Activated T-helper 1 cell treated with anti-CD3 and anti-CD28 coated beads, Interleukin-12 subunit alpha, Interleukin-12 subunit beta, Interleukin-2, Interleukin-4 antibody, amounts not matched to agents 30 ng/mL and 10 ng/mL and 1 ng/mL, durations not matched to agents 14 hours and 24 hours and 36 hours (primary cell): ENCODE results near the gene EGR2. TPM values are rescaled to one million over a fixed set of nuclear protein-coding genes. Genes with fewer than 3 reads are reported as not detected.
A peak's percentile ranks its signal among the peaks of the same experiment; 100 is the strongest.

ENCODE experiments used
- DNase-seq: peaks from one replicate; pipeline ENCODE4 v3.0.0; 2021; ENCODE audit warnings: low spot score
- H3K27ac Mint-ChIP-seq: one replicate; pipeline ENCODE4 v1.8.0; 2021; ENCODE audit warnings: mild to moderate bottlenecking, mixed read lengths
- H3K27me3 Mint-ChIP-seq: one replicate; pipeline ENCODE4 v1.8.0; 2022; ENCODE audit warnings: mild to moderate bottlenecking, moderate library complexity, mixed read lengths; ENCODE audit not compliant: insufficient read depth
- H3K36me3 Mint-ChIP-seq: one replicate; pipeline ENCODE4 v1.8.0; 2021; ENCODE audit warnings: low read depth, mixed read lengths
- H3K4me1 Mint-ChIP-seq: one replicate; pipeline ENCODE4 v1.8.0; 2021; ENCODE audit warnings: low read depth, mixed read lengths
- H3K4me3 Mint-ChIP-seq: one replicate; pipeline ENCODE4 v1.8.0; 2021; ENCODE audit warnings: mild to moderate bottlenecking, moderate library complexity, mixed read lengths
- H3K9me3 Mint-ChIP-seq: one replicate; pipeline ENCODE4 v1.8.0; 2021; ENCODE audit warnings: mixed read lengths
- intact Hi-C: fragments of 100-400 bp; cut with micrococcal nuclease; formaldehyde crosslinking; loops from one replicate; pipeline ENCODE4 v1.15.1; 2024
- total RNA-seq: library from RNA; stranded (reverse); gene quantifications from 2 replicates; pipeline ENCODE4 v1.2.3, GENCODE V29; 2022

Gene EGR2
- 268 and 282 TPM in 2 replicates for total RNA-seq

- DNase-seq: peak; percentile 94
- intact Hi-C loops: loop anchor here (1.0 to 10.0 kb wide), 20 partner anchors 12 to 912 kb away; partner anchors contain the start of genes ADO, ARID5B, NRBF2 and REEP3
- H3K27me3 Mint-ChIP-seq: peaks cover 38% of the 10 kb centered on the region
- H3K36me3 Mint-ChIP-seq: peaks cover 43% of the 10 kb centered on the region
- peaks cover 58% of the 10 kb centered on the region for H3K4me1 Mint-ChIP-seq
- peak within 1 kb of the TSS; percentile 98 for H3K27ac Mint-ChIP-seq
- H3K9me3 Mint-ChIP-seq: no peaks in the 10 kb centered on the region
- peak within 1 kb of the TSS; percentile 98 for H3K4me3 Mint-ChIP-seq
Measured at GRCh38 chr10:62816331-62817120, at the start of gene EGR2. Gene EGR2 (minus strand): TSS chr10:62816366. CDS start chr10:62816029, 337 bp downstream.

- Mint-ChIP-seq H3K4me1 (peaks cover 35% of the 10 kb centered on the region), H3K36me3 (peaks cover 4% of the 10 kb centered on the region), H3K9me3 (no peaks in the 10 kb centered on the region), H3K27me3 (peaks cover 9% of the 10 kb centered on the region), H3K27ac (no peak overlapping the region), H3K4me3 (no peak overlapping the region)
- intact Hi-C loops: no loop called here
- no peak for DNase-seq
Measured at GRCh38 chr10:62862447-62862846, 46.3 kb upstream of the EGR2 start.

GRCh38 chr10:62861507-62861906, 45.3 kb upstream of the EGR2 start:
- Mint-ChIP-seq H3K4me1 (peaks cover 45% of the 10 kb centered on the region), H3K4me3 (no peak overlapping the region), H3K9me3 (no peaks in the 10 kb centered on the region), H3K27me3 (peaks cover 6% of the 10 kb centered on the region), H3K36me3 (peaks cover 4% of the 10 kb centered on the region), H3K27ac (no peak overlapping the region)
- no peak for DNase-seq
- intact Hi-C loops: no loop called here

- no peak overlapping the region for H3K4me3 Mint-ChIP-seq
- H3K9me3 Mint-ChIP-seq: no peaks in the 10 kb centered on the region
- intact Hi-C loops: no loop called here
- H3K27ac Mint-ChIP-seq: no peak overlapping the region
- H3K4me1 Mint-ChIP-seq: peaks cover 50% of the 10 kb centered on the region
- H3K27me3 Mint-ChIP-seq: peaks cover 6% of the 10 kb centered on the region
- DNase-seq: no peak
- peaks cover 4% of the 10 kb centered on the region for H3K36me3 Mint-ChIP-seq
Measured at GRCh38 chr10:62860946-62861345, 44.8 kb upstream of the EGR2 start.

GRCh38 chr10:62858364-62858763, 42.2 kb upstream of the EGR2 start:
- Mint-ChIP-seq H3K36me3 (peaks cover 5% of the 10 kb centered on the region), H3K4me3 (no peak overlapping the region), H3K4me1 (peaks cover 60% of the 10 kb centered on the region), H3K27me3 (peaks cover 6% of the 10 kb centered on the region), H3K9me3 (no peaks in the 10 kb centered on the region), H3K27ac (no peak overlapping the region)
- intact Hi-C loops: loop anchor here (5.0 to 10.0 kb wide), 3 partner anchors 424 to 814 kb away; no protein-coding TSS in a partner anchor
- no peak for DNase-seq

- Mint-ChIP-seq H3K4me1 (peaks cover 69% of the 10 kb centered on the region), H3K27me3 (peaks cover 2% of the 10 kb centered on the region), H3K4me3 (no peak overlapping the region), H3K36me3 (peaks cover 1% of the 10 kb centered on the region), H3K9me3 (peaks cover 3% of the 10 kb centered on the region), H3K27ac (peak overlapping the region; percentile 89)
- intact Hi-C loops: loop anchor here (1.0 to 10.0 kb wide), 19 partner anchors 15 to 913 kb away; partner anchors contain the start of genes EGR2 and NRBF2
- DNase-seq: no peak
Measured at GRCh38 chr10:62856021-62856420, 39.9 kb upstream of the EGR2 start.

- intact Hi-C loops: loop anchor here (1.0 to 10.0 kb wide), 7 partner anchors 42 to 853 kb away; no protein-coding TSS in a partner anchor
- Mint-ChIP-seq H3K36me3 (peaks cover 4% of the 10 kb centered on the region), H3K9me3 (peaks cover 11% of the 10 kb centered on the region), H3K4me3 (peak overlapping the region; percentile 58), H3K27ac (peak overlapping the region; percentile 92), H3K27me3 (peaks cover 5% of the 10 kb centered on the region), H3K4me1 (peaks cover 63% of the 10 kb centered on the region)
- peak; percentile 45 for DNase-seq
Measured at GRCh38 chr10:62853710-62854109, 37.5 kb upstream of the EGR2 start.

GRCh38 chr10:62852961-62853702, 37.0 kb upstream of the EGR2 start:
- Mint-ChIP-seq H3K4me3 (peak overlapping the region; percentile 58), H3K9me3 (peaks cover 17% of the 10 kb centered on the region), H3K27me3 (peaks cover 5% of the 10 kb centered on the region), H3K4me1 (peaks cover 63% of the 10 kb centered on the region), H3K36me3 (peaks cover 5% of the 10 kb centered on the region), H3K27ac (peak overlapping the region; percentile 92)
- intact Hi-C loops: loop anchor here (1.0 to 10.0 kb wide), 7 partner anchors 42 to 854 kb away; no protein-coding TSS in a partner anchor
- DNase-seq: peak; percentile 31

GRCh38 chr10:62851442-62851841, 35.3 kb upstream of the EGR2 start:
- intact Hi-C loops: loop anchor here (1.0 to 10.0 kb wide), 3 partner anchors 306 to 807 kb away; no protein-coding TSS in a partner anchor
- H3K27ac Mint-ChIP-seq: peak overlapping the region; percentile 9
- H3K9me3 Mint-ChIP-seq: peaks cover 34% of the 10 kb centered on the region
- no peak overlapping the region for H3K4me3 Mint-ChIP-seq
- H3K36me3 Mint-ChIP-seq: peaks cover 9% of the 10 kb centered on the region
- no peak for DNase-seq
- H3K27me3 Mint-ChIP-seq: peaks cover 5% of the 10 kb centered on the region
- peaks cover 51% of the 10 kb centered on the region for H3K4me1 Mint-ChIP-seq

- no peak for DNase-seq
Measured at GRCh38 chr10:62850646-62851045, 34.5 kb upstream of the EGR2 start.

GRCh38 chr10:62847433-62847832, 31.3 kb upstream of the EGR2 start:
- H3K4me1 Mint-ChIP-seq: peaks cover 41% of the 10 kb centered on the region
- DNase-seq: no peak
- H3K4me3 Mint-ChIP-seq: no peak overlapping the region
- intact Hi-C loops: no loop called here
- peaks cover 10% of the 10 kb centered on the region for H3K27me3 Mint-ChIP-seq
- no peak overlapping the region for H3K27ac Mint-ChIP-seq
- peaks cover 40% of the 10 kb centered on the region for H3K9me3 Mint-ChIP-seq
- peaks cover 10% of the 10 kb centered on the region for H3K36me3 Mint-ChIP-seq

More at GRCh38 chr10:62850646-62851045, 34.5 kb upstream of the EGR2 start:
- no peak overlapping the region for H3K27ac Mint-ChIP-seq
- H3K36me3 Mint-ChIP-seq: peaks cover 9% of the 10 kb centered on the region
- intact Hi-C loops: loop anchor here (1.0 to 10.0 kb wide), 3 partner anchors 307 to 806 kb away; no protein-coding TSS in a partner anchor
- peaks cover 36% of the 10 kb centered on the region for H3K9me3 Mint-ChIP-seq
- peaks cover 5% of the 10 kb centered on the region for H3K27me3 Mint-ChIP-seq
- peaks cover 43% of the 10 kb centered on the region for H3K4me1 Mint-ChIP-seq
- H3K4me3 Mint-ChIP-seq: no peak overlapping the region

GRCh38 chr10:62844280-62845011, 28.3 kb upstream of the EGR2 start:
- H3K9me3 Mint-ChIP-seq: peaks cover 34% of the 10 kb centered on the region
- peaks cover 9% of the 10 kb centered on the region for H3K27me3 Mint-ChIP-seq
- H3K4me1 Mint-ChIP-seq: peaks cover 27% of the 10 kb centered on the region
- no peak for DNase-seq
- peak overlapping the region; percentile 88 for H3K27ac Mint-ChIP-seq
- peaks cover 10% of the 10 kb centered on the region for H3K36me3 Mint-ChIP-seq
- H3K4me3 Mint-ChIP-seq: peak overlapping the region; percentile 56
- intact Hi-C loops: no loop called here
